K562 (cell line): ENCODE measurements around the gene CARM1. TPM values are rescaled to one million over a fixed set of nuclear protein-coding genes. Genes with fewer than 3 reads are reported as not detected.

Experiments
- ATAC-seq: fragments of 200-7000 bp; cut with Tn5 transposase; 3 replicates; pipeline ENCODE4 v1.9.1; 2020; ENCODE audit warnings: moderate library complexity
- BruUV-seq: library from RNA; stranded (reverse); fragments of 400-500 nt; replicated peaks from 2 replicates; lab custom pipeline; 2021; lab: Mats Ljungman, UMichigan
- CTCF ChIA-PET: fragments of 300-600 bp; formaldehyde crosslinking; extraction: SDS; loops from one replicate; lab custom pipeline; 2021; ENCODE audit warnings: low intra/inter-chr PET ratio; lab: Yijun Ruan, JAX
- POLR2A ChIA-PET: fragments of 300-600, 350-650 bp; sonication (Branson Sonifier 250); formaldehyde crosslinking; extraction: SDS; loops from one replicate; lab custom pipeline; 2021; ENCODE audit warnings: antibody characterized with exemption, inconsistent platforms; lab: Yijun Ruan, JAX
- DNase-seq, 4 experiments: peaks; one replicate each; pipeline versions ENCODE4 v3.0.0 to v3.0.0-alpha.2; 2011 to 2018; ENCODE audit warnings: low spot score in 3 of 4, mixed read lengths in 3 of 4; ENCODE audit errors: extremely low read depth in 1 of 4
- FAIRE-seq: peaks from 2 replicates; lab custom pipeline; 2011; peaks lifted over from hg19 to GRCh38; lab: Jason Lieb, UNC
- H2AFZ ChIP-seq: 2 replicates; pipeline ENCODE4 v1.6.0; 2011; ENCODE audit warnings: low read depth, low read length, control low read depth, inconsistent platforms
- H3K27ac ChIP-seq: fragments of 200-600 bp; 3 replicates; pipeline ENCODE4 v1.8.0; 2011; ENCODE audit warnings: low read depth, mild to moderate bottlenecking, control low read depth, inconsistent platforms, low read length, moderate library complexity, mixed read lengths; ENCODE audit errors: extremely low read depth
- H3K27me3 ChIP-seq, 2 experiments: fragments of 300-600 bp in 1 of 2; 2 replicates in 1 of 2; 3 replicates in 1 of 2; pipeline versions ENCODE4 v1.6.0 to v1.8.0; 2011; ENCODE audit warnings: inconsistent platforms in 2 of 2, low read length in 2 of 2, mild to moderate bottlenecking in 1 of 2, mixed read lengths in 1 of 2, moderate library complexity in 1 of 2; ENCODE audit not compliant: control insufficient read depth in 2 of 2, insufficient read depth in 2 of 2
- H3K36me3 ChIP-seq: fragments of 300-600 bp; 3 replicates; pipeline ENCODE4 v1.8.0; 2011; ENCODE audit warnings: mild to moderate bottlenecking, low read length, inconsistent platforms; ENCODE audit not compliant: control insufficient read depth, insufficient read depth
- H3K4me1 ChIP-seq, 2 experiments: fragments of 200-600 bp in 1 of 2; replicated peaks in 1 of 2; 2 replicates in 1 of 2; 3 replicates in 1 of 2; pipeline versions ENCODE4 v1.5.1 to v1.8.0; 2011; ENCODE audit warnings: inconsistent platforms in 2 of 2, low read length in 2 of 2, mild to moderate bottlenecking in 1 of 2, mixed read lengths in 1 of 2, moderate library complexity in 1 of 2; ENCODE audit not compliant: control insufficient read depth in 2 of 2, insufficient read depth in 2 of 2
- H3K4me2 ChIP-seq: 2 replicates; pipeline ENCODE4 v1.6.1; 2011; ENCODE audit warnings: low read length, control low read depth, inconsistent platforms, mixed read lengths; ENCODE audit not compliant: insufficient read depth
- H3K4me3 ChIP-seq: fragments of 200-600 bp; sonication (generic), shearing (Covaris generic); 2 replicates; pipeline ENCODE4 v1.5.1; 2016; ENCODE audit warnings: control low read depth, inconsistent platforms
- H3K79me2 ChIP-seq: fragments of 200-600 bp; 3 replicates; pipeline ENCODE4 v1.8.0; 2011; ENCODE audit warnings: low read length, inconsistent platforms; ENCODE audit not compliant: control insufficient read depth, insufficient read depth
- H3K9ac ChIP-seq, 2 experiments: 2 replicates each; pipeline versions ENCODE4 v1.6.0 to v1.6.1; 2011; ENCODE audit warnings: low read depth in 2 of 2, low read length in 2 of 2, control low read depth in 1 of 2, inconsistent platforms in 1 of 2, mild to moderate bottlenecking in 1 of 2, mixed read lengths in 1 of 2; ENCODE audit not compliant: insufficient read depth in 1 of 2
- H3K9me1 ChIP-seq: one replicate; pipeline ENCODE4 v1.6.0; 2011; ENCODE audit warnings: inconsistent platforms, mild to moderate bottlenecking, low read length, moderate library complexity; ENCODE audit not compliant: control insufficient read depth, insufficient read depth
- H3K9me3 ChIP-seq: replicated peaks from 2 replicates; pipeline ENCODE4 v1.5.1; 2011; ENCODE audit warnings: low read depth, low read length, inconsistent platforms; ENCODE audit not compliant: control insufficient read depth, insufficient read depth
- H4K20me1 ChIP-seq: replicated peaks from 2 replicates; pipeline ENCODE4 v1.6.1; 2011; ENCODE audit warnings: low read length, inconsistent platforms, mixed read lengths; ENCODE audit not compliant: control insufficient read depth, insufficient read depth
- CEBPB ChIP-seq: fragments of 450-650 bp; IDR thresholded peaks from 2 replicates; pipeline ENCODE4 v1.6.1; 2016; ENCODE audit warnings: missing genetic modification characterization, missing compliant biosample characterization
- CEBPG ChIP-seq, 3 experiments: fragments of 200-800 bp in 1 of 3; sonication (Bioruptor generic) in 1 of 3; sonication (generic) in 1 of 3; formaldehyde crosslinking in 1 of 3; IDR thresholded peaks in 2 of 3; conservative IDR thresholded peaks in 1 of 3; 2 replicates each; pipeline versions ENCODE4 v1.6.1 to v1.8.0; 2016 to 2022; ENCODE audit warnings: missing compliant biosample characterization in 2 of 3, missing genetic modification characterization in 2 of 3, mild to moderate bottlenecking in 1 of 3, missing genetic modification reagents in 1 of 3
- MCM5 ChIP-seq: fragments of 450-650 bp; IDR thresholded peaks from 2 replicates; pipeline ENCODE4 v1.6.1; 2016; ENCODE audit warnings: low read depth
- POLR2AphosphoS2 ChIP-seq: IDR thresholded peaks from 2 replicates; pipeline ENCODE4 v1.6.1; 2012; ENCODE audit warnings: low read length, improper control_type of control experiment
- ZNF695 ChIP-seq: fragments of 450-650 bp; formaldehyde crosslinking; IDR thresholded peaks from 2 replicates; pipeline ENCODE4 v1.4.0; 2020; ENCODE audit warnings: mild to moderate bottlenecking, moderate library complexity
- WGBS: fragments of 100-300 bp; shearing (Covaris generic); methylation state at CpG from one replicate; pipeline ENCODE4 v1.1.6; 2016; ENCODE audit warnings: low coverage, mixed read lengths; ENCODE audit not compliant: insufficient coverage; ENCODE audit errors: missing lambda C conversion rate; 5-methylcytosine and 5-hydroxymethylcytosine counted together
- in situ Hi-C: fragments of 300-500 bp; cut with MboI; formaldehyde crosslinking; loops from 4 replicates; pipeline ENCODE4 v1.15.0; 2018; ENCODE audit warnings: inconsistent platforms, mixed read lengths
- intact Hi-C: fragments of 100-400 bp; cut with micrococcal nuclease; formaldehyde crosslinking; loops from 2 replicates; pipeline ENCODE4 v1.14.2; 2022
- polyA plus RNA-seq, 8 experiments: library from polyadenylated mRNA; depleted of rRNA in 4 of 8; stranded (reverse) in 5 of 8; unstranded in 3 of 8; fragments of >200 nt; fragmentation: Nextera tagmentation in 2 of 8; fragmentation: Illumina TruSeq in 1 of 8; extraction: Ambion mirVana in 2 of 8; extraction: Trizol in 1 of 8; gene quantifications; 2 replicates each; pipeline versions ENCODE4 v1.2.1 to v1.2.3, GENCODE V29; 2011 to 2014; ENCODE audit warnings: inconsistent platforms in 1 of 8, missing spikeins in 1 of 8
- total RNA-seq, 7 experiments: library from RNA; depleted of rRNA in 6 of 7; stranded (reverse); fragments of >200 nt in 6 of 7; fragmentation: Illumina TruSeq in 2 of 7; extraction: Trizol in 2 of 7; gene quantifications; 2 replicates each; pipeline versions ENCODE4 v1.2.1 to v1.2.3, GENCODE V29; 2011 to 2021; ENCODE audit warnings: low replicate concordance in 1 of 7

CARM1 gene
- total and polyA plus RNA-seq, 9 of the 15 experiments (the other 6 are each of a cell fraction or from before 2014, with no cell fraction given): 0.36 to 86.0 (median 29.7) TPM

DNA sequence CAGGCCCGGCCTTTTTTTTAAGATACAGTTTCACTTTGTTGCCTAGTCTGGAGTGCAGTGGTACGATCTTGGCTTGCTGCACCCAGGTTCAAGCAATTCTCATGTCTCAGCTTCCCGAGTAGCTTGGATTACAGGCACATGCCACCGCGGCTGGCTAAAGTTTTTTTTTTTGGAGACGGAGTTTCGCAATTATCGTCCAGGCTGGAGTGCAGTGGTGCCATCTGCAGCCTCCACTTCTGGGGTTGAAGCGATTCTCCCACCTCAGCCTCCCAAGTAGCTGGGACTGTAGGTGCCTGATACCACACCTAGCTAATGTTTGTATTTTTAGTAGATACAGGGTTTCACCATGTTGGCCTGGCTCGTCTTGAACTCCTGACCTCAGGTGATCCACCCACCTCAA lies 4.9 kb upstream of the CARM1 start:
- H4K20me1 ChIP-seq: no peaks in the 10 kb centered on the region
- FAIRE-seq (peak; percentile 42), ATAC-seq (no peak), DNase-seq (no peak)
- H3K9ac ChIP-seq: no peak overlapping the region
- H3K9me1 ChIP-seq: no peaks in the 10 kb centered on the region
- WGBS: 87% methylated on average over 10 of the region's 10 CpGs
- intact Hi-C loops (no loop called here), in situ Hi-C loops (no loop called here)
- CTCF ChIA-PET: no interaction called here
- H3K4me2 ChIP-seq: no peak overlapping the region
- TF ChIP-seq ZNF695 (CRISPR knock-in tag) (no peak), CEBPB (tag) (peak; percentile 81), MCM5 (no peak), CEBPG (CRISPR knock-in tag; IDR thresholded peaks at IDR 0.05) (no peak), CEBPG (tag; conservative IDR thresholded peaks at IDR 0.05 in 1 of 2, IDR thresholded peaks at IDR 0.05 in 1 of 2) (peak in 1 of 2 experiments; percentile 12; a peak in 1 of 4 replicates), POLR2AphosphoS2 (no peak)
- no TSS peak for BruUV-seq
- POLR2A ChIA-PET: no interaction called here
- peaks cover 24 to 48% of the 10 kb centered on the region in 2 experiments; a peak in 4 of 5 replicates for H3K4me1 ChIP-seq
- H3K79me2 ChIP-seq: no peaks in the 10 kb centered on the region
- H3K9me3 ChIP-seq: no peaks in the 10 kb centered on the region
- H3K36me3 ChIP-seq: no peaks in the 10 kb centered on the region
- no peak overlapping the region for H3K27ac ChIP-seq
- H3K27me3 ChIP-seq: no peaks in the 10 kb centered on the region
- no peak overlapping the region for H3K4me3 ChIP-seq
- H2AFZ ChIP-seq: 0 out of 2 replicates have a peak overlapping the region, but pooled peaks have one; percentile 15
